A673 (cell line): ENCODE data around the gene GOT2. TPM values are rescaled to one million over a fixed set of nuclear protein-coding genes. Genes with fewer than 3 reads are reported as not detected.

Source experiments
- BruUV-seq: library from RNA; stranded (reverse); fragments of 400-500 nt; replicated peaks from 2 replicates; lab custom pipeline; 2021; lab: Mats Ljungman, UMichigan
- CTCF ChIA-PET: fragments of 300-600 bp; sonication (Branson Sonifier 250); formaldehyde crosslinking; loops from one replicate; lab custom pipeline; 2022; ENCODE audit warnings: antibody characterized with exemption; lab: Charles Lee
- POLR2A ChIA-PET: fragments of 300-600 bp; sonication (Branson Sonifier 250); formaldehyde crosslinking; loops from one replicate; lab custom pipeline; 2022; ENCODE audit warnings: antibody characterized with exemption; ENCODE audit not compliant: low non-redundant PET; lab: Charles Lee
- DNase-seq: peaks from one replicate; pipeline ENCODE4 v3.0.0-alpha.2; 2015; ENCODE audit warnings: low spot score
- H3K27ac ChIP-seq: fragments of 200-600 bp; sonication (generic); 2 replicates; pipeline ENCODE4 v1.5.1; 2016; ENCODE audit warnings: mixed run types, low read depth, mild to moderate bottlenecking, mixed read lengths, antibody characterized with exemption, low read length; ENCODE audit not compliant: poor library complexity, severe bottlenecking
- H3K27me3 ChIP-seq: fragments of 200-600 bp; sonication (generic); replicated peaks from 2 replicates; pipeline ENCODE4 v1.6.1; 2017; ENCODE audit warnings: mixed run types, low read depth, mild to moderate bottlenecking, mixed read lengths, antibody characterized with exemption, low read length; ENCODE audit not compliant: insufficient read depth, poor library complexity
- H3K36me3 ChIP-seq: fragments of 200-600 bp; sonication (generic); 2 replicates; pipeline ENCODE4 v1.6.1; 2016; ENCODE audit warnings: mixed run types, mild to moderate bottlenecking, mixed read lengths, antibody characterized with exemption, low read length; ENCODE audit not compliant: insufficient read depth, poor library complexity, severe bottlenecking
- H3K4me1 ChIP-seq: fragments of 200-600 bp; sonication (generic); 2 replicates; pipeline ENCODE4 v1.6.1; 2017; ENCODE audit warnings: mixed run types, mild to moderate bottlenecking, mixed read lengths, antibody characterized with exemption, low read length; ENCODE audit not compliant: insufficient read depth, poor library complexity, severe bottlenecking
- H3K4me3 ChIP-seq: fragments of 200-600 bp; sonication (generic); 2 replicates; pipeline ENCODE4 v1.5.1; 2016; ENCODE audit warnings: low read depth, mixed run types, mild to moderate bottlenecking, mixed read lengths, low read length; ENCODE audit not compliant: poor library complexity, severe bottlenecking
- H3K9me3 ChIP-seq: fragments of 200-600 bp; sonication (generic); 2 replicates; pipeline ENCODE4 v1.6.1; 2016; ENCODE audit warnings: mixed run types, low read depth, mild to moderate bottlenecking, mixed read lengths, antibody characterized with exemption, low read length; ENCODE audit not compliant: poor library complexity, severe bottlenecking
- CTCF ChIP-seq: fragments of 300-800, 200-600 bp; sonication (generic); conservative IDR thresholded peaks from 2 replicates; pipeline ENCODE4 v1.5.1; 2017; ENCODE audit warnings: low read depth, mild to moderate bottlenecking, antibody characterized with exemption, low read length, moderate library complexity, mixed read lengths
- EZH2 ChIP-seq: fragments of 200-600 bp; sonication (generic); IDR thresholded peaks from 2 replicates; pipeline ENCODE4 v1.6.1; 2017; ENCODE audit warnings: borderline replicate concordance, low read depth, mild to moderate bottlenecking, mixed read lengths, antibody characterized with exemption, low read length; ENCODE audit not compliant: poor library complexity, severe bottlenecking
- intact Hi-C: fragments of 100-400 bp; cut with micrococcal nuclease; formaldehyde crosslinking; loops from one replicate; pipeline ENCODE4 v1.10.0; 2022; ENCODE audit not compliant: unreplicated experiment
- total RNA-seq: library from RNA; stranded (reverse); gene quantifications from 2 replicates; pipeline ENCODE4 v1.2.3, GENCODE V29; 2021

GOT2 gene
- total RNA-seq, 1 experiment from 2014 or later: 115 TPM

DNA sequence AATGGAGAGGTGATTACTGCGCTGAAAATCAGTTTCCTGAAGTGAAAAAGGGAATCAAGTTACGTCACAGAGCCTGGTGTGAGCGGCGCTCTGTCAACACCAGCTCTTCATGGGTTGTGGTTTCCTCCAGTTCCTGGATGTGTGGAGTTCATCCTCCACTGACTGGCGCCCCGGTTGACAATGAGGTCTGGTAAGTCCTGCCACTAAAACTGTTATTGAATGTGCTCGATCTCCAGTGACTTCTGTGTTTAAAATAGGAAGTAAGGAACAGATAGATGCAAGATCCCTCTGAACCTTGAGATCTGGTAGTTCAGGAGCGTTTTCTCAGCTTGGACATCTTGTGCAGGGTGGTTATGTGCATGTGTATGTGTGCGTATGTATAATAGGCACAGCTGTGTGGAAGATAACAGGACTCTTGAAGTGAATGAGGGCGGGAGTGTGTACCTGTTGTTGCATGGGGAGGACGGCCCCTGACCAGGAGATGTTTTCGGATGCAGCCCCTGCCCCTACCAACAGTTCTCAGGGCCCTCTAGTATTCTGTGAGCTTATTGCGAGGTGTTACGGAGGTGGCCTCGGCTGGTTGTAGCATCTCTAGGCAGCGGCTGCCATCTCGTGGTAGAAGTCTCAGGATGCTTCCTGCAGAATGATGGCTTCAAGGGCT is 22.0 kb upstream of the GOT2 start:
- H3K9me3 ChIP-seq: no peaks in the 10 kb centered on the region
- BruUV-seq: no TSS peak
- TF ChIP-seq EZH2 (no peak), CTCF (peak; percentile 81)
- POLR2A ChIA-PET: no interaction called here
- no peaks in the 10 kb centered on the region for H3K36me3 ChIP-seq
- CTCF ChIA-PET: interaction anchor here (0.6 to 1.4 kb wide), 11 partner anchors 71 to 635 kb away, joined by 3 to 13 read pairs (median 5); partner anchors contain the start of gene SLC38A7
- intact Hi-C loops: loop anchor here (2.0 to 10.0 kb wide), 4 partner anchors 243 to 701 kb away; no protein-coding TSS in a partner anchor
- DNase-seq: peak; percentile 81
- H3K27me3 ChIP-seq: peaks cover 10% of the 10 kb centered on the region
- no peak overlapping the region for H3K27ac ChIP-seq
- H3K4me3 ChIP-seq: no peak overlapping the region
- no peaks in the 10 kb centered on the region for H3K4me1 ChIP-seq

GRCh38 chr16:58753711-58754134 is 19.6 kb upstream of the GOT2 start:
- Histone ChIP-seq H3K27me3 (peaks cover 10% of the 10 kb centered on the region), H3K4me3 (no peak overlapping the region), H3K9me3 (no peaks in the 10 kb centered on the region), H3K27ac (no peak overlapping the region), H3K4me1 (no peaks in the 10 kb centered on the region), H3K36me3 (no peaks in the 10 kb centered on the region)
- DNase-seq: no peak
- TF ChIP-seq EZH2 (no peak), CTCF (no peak)
- no TSS peak for BruUV-seq
- intact Hi-C loops: loop anchor here (10.0 kb wide), 1 partner anchor 699 kb away; no protein-coding TSS in a partner anchor
- POLR2A ChIA-PET: no interaction called here
- CTCF ChIA-PET: no interaction called here

GRCh38 chr16:58744497-58744896 is 10.4 kb upstream of the GOT2 start:
- Histone ChIP-seq H3K4me3 (no peak overlapping the region), H3K9me3 (no peaks in the 10 kb centered on the region), H3K27me3 (no peaks in the 10 kb centered on the region), H3K27ac (no peak overlapping the region), H3K36me3 (no peaks in the 10 kb centered on the region), H3K4me1 (no peaks in the 10 kb centered on the region)
- intact Hi-C loops: no loop called here
- BruUV-seq: no TSS peak
- ChIA-PET CTCF (no interaction called here), POLR2A (no interaction called here)
- DNase-seq: no peak
- TF ChIP-seq CTCF (no peak), EZH2 (no peak)
